NCI-H2171 (cell line): Measurements from ENCODE around the gene PPIP5K1.
"Not testable (repeated sequence)": the region's sequence is repeated elsewhere in the genome, so short reads cannot be mapped to it uniquely, and the experiment has no call there.

ENCODE experiments used
- DNase-seq: peaks from one replicate; lab custom pipeline; 2025; lab: John Stamatoyannopoulos, UW

PPIP5K1 gene

GRCh38 chr15:43589778-43590466, at the start of gene PPIP5K1:
PPIP5K1 (minus strand) TSS chr15:43590208; CDS start chr15:43584504, 5,704 bp downstream.
- DNase-seq, result not testable (repeated sequence)

- not testable (repeated sequence) for DNase-seq
Observed at GRCh38 chr15:43638464-43639204, 48.6 kb upstream of the PPIP5K1 start.

- not testable (repeated sequence) for DNase-seq
Observed at GRCh38 chr15:43626937-43627336, 36.9 kb upstream of the PPIP5K1 start.

GRCh38 chr15:43625106-43625505, 35.1 kb upstream of the PPIP5K1 start:
- no peak for DNase-seq

- not testable (repeated sequence) for DNase-seq
Observed at GRCh38 chr15:43622068-43622799, 32.2 kb upstream of the PPIP5K1 start.

- not testable (repeated sequence) for DNase-seq
Observed at GRCh38 chr15:43618700-43619099, 28.7 kb upstream of the PPIP5K1 start, which contains the start of gene STRC. STRC (minus strand) TSS chr15:43618800; CDS start chr15:43618722, 78 bp downstream.

- DNase-seq, result not testable (repeated sequence)
Observed at GRCh38 chr15:43617750-43618149, 27.7 kb upstream of the PPIP5K1 start.

- peak; percentile 76 for DNase-seq
Observed at GRCh38 chr15:43602233-43602632, 12.2 kb upstream of the PPIP5K1 start.

GRCh38 chr15:43600200-43600599, 10.2 kb upstream of the PPIP5K1 start:
- DNase-seq, result not testable (repeated sequence)

GRCh38 chr15:43599131-43599530, 9.1 kb upstream of the PPIP5K1 start:
- DNase-seq, result not testable (repeated sequence)

- not testable (repeated sequence) for DNase-seq
Observed at GRCh38 chr15:43593328-43594190, 3.6 kb upstream of the PPIP5K1 start, which contains the start of gene CKMT1B. CKMT1B (plus strand) TSS chr15:43594027; CDS start chr15:43594219, 192 bp downstream.

- not testable (repeated sequence) for DNase-seq
Observed at GRCh38 chr15:43592841-43593240, 2.8 kb upstream of the PPIP5K1 start.

GRCh38 chr15:43574607-43575006, 15.4 kb downstream of the PPIP5K1 start:
- DNase-seq, result not testable (repeated sequence)

GRCh38 chr15:43566615-43567014, 23.4 kb downstream of the PPIP5K1 start:
- DNase-seq, result not testable (repeated sequence)

- not testable (repeated sequence) for DNase-seq
Observed at GRCh38 chr15:43563793-43564192, 26.2 kb downstream of the PPIP5K1 start.

GRCh38 chr15:43562753-43563152, 27.3 kb downstream of the PPIP5K1 start:
- DNase-seq, result not testable (repeated sequence)

GRCh38 chr15:43552986-43553385, 37.0 kb downstream of the PPIP5K1 start:
- no peak for DNase-seq

- DNase-seq, result peak; percentile 31
Observed at GRCh38 chr15:43552256-43552655, 37.8 kb downstream of the PPIP5K1 start.

GRCh38 chr15:43550527-43551363, 39.3 kb downstream of the PPIP5K1 start:
- no peak for DNase-seq

GRCh38 chr15:43547539-43547938, 42.5 kb downstream of the PPIP5K1 start:
- no peak for DNase-seq
